CD4-positive, alpha-beta memory T cell (primary cell): ENCODE data around the gene CAMK2N2. TPM values are rescaled to one million over a fixed set of nuclear protein-coding genes. Genes with fewer than 3 reads are reported as not detected.

ENCODE experiments used
- CTCF ChIA-PET: fragments of 350-600 bp; sonication (Branson Sonifier 250); formaldehyde crosslinking; loops from one replicate; lab custom pipeline; 2021; ENCODE audit warnings: inconsistent platforms; ENCODE audit not compliant: partially characterized antibody; lab: Charles Lee
- POLR2A ChIA-PET: fragments of 350-600 bp; sonication (Branson Sonifier 250); formaldehyde crosslinking; loops from one replicate; lab custom pipeline; 2021; ENCODE audit not compliant: partially characterized antibody; lab: Charles Lee
- DNase-seq, 5 donors: peaks; one replicate each; pipeline versions ENCODE4 v3.0.0 to v3.0.0-alpha.2; 2020 to 2022; ENCODE audit warnings: mixed read lengths in 1 of 5
- H3K27ac ChIP-seq: one replicate; pipeline ENCODE4 v1.7.0; 2013; ENCODE audit warnings: low read depth, low read length
- H3K27me3 ChIP-seq: 2 replicates; pipeline ENCODE4 v1.7.0; 2013; ENCODE audit warnings: mild to moderate bottlenecking, low read length, moderate library complexity; ENCODE audit not compliant: insufficient read depth
- H3K36me3 ChIP-seq: 2 replicates; pipeline ENCODE4 v1.7.0; 2013; ENCODE audit warnings: mild to moderate bottlenecking, low read length, moderate library complexity; ENCODE audit not compliant: insufficient read depth
- H3K4me1 ChIP-seq: 2 replicates; pipeline ENCODE4 v1.7.0; 2013; ENCODE audit warnings: mild to moderate bottlenecking, low read length, moderate library complexity; ENCODE audit not compliant: insufficient read depth
- H3K4me3 ChIP-seq, 2 donors: one replicate each; pipeline ENCODE4 v1.7.0; 2013; ENCODE audit warnings: low read length in 2 of 2, mild to moderate bottlenecking in 1 of 2
- H3K9me3 ChIP-seq, 2 donors: one replicate each; pipeline ENCODE4 v1.7.0; 2013; ENCODE audit warnings: low read length in 2 of 2, control low read depth in 1 of 2; ENCODE audit not compliant: control insufficient read depth in 1 of 2
- H3K27ac Mint-ChIP-seq, 7 donors: one replicate each; pipeline ENCODE4 v1.8.0; 2020 to 2021; ENCODE audit warnings: mixed read lengths in 7 of 7, mild to moderate bottlenecking in 6 of 7, inconsistent platforms in 3 of 7, moderate library complexity in 3 of 7
- H3K27me3 Mint-ChIP-seq, 2 donors: one replicate each; pipeline ENCODE4 v1.8.0; 2020 to 2021; ENCODE audit warnings: mixed read lengths in 2 of 2
- H3K36me3 Mint-ChIP-seq, 2 donors: one replicate each; pipeline ENCODE4 v1.8.0; 2020 to 2021; ENCODE audit warnings: mixed read lengths in 2 of 2, inconsistent platforms in 1 of 2, mild to moderate bottlenecking in 1 of 2
- H3K4me1 Mint-ChIP-seq, 4 donors: one replicate each; pipeline ENCODE4 v1.8.0; 2020 to 2021; ENCODE audit warnings: mixed read lengths in 4 of 4, mild to moderate bottlenecking in 1 of 4
- H3K4me3 Mint-ChIP-seq, 8 donors: one replicate each; pipeline ENCODE4 v1.8.0; 2020 to 2021; ENCODE audit warnings: mixed read lengths in 8 of 8, mild to moderate bottlenecking in 7 of 8, moderate library complexity in 6 of 8, inconsistent platforms in 3 of 8
- H3K9me3 Mint-ChIP-seq, 8 donors: one replicate each; pipeline ENCODE4 v1.8.0; 2020 to 2021; ENCODE audit warnings: mixed read lengths in 8 of 8, mild to moderate bottlenecking in 5 of 8, inconsistent platforms in 3 of 8, moderate library complexity in 1 of 8
- intact Hi-C: fragments of 100-400 bp; cut with micrococcal nuclease; formaldehyde crosslinking; loops from one replicate; pipeline ENCODE4 v1.15.1; 2023
- polyA plus RNA-seq, 2 donors: library from polyadenylated mRNA; unstranded; fragments of 300-500 nt; fragmentation: Illumina TruSeq; gene quantifications; one replicate each; pipeline ENCODE4 v1.2.3, GENCODE V29; 2021
- total RNA-seq, 2 experiments: library from RNA; stranded (reverse); gene quantifications; one replicate each; pipeline ENCODE4 v1.2.3, GENCODE V29; 2021

The CAMK2N2 gene
- total RNA-seq = under 1 TPM in 1 of 2 experiments, not detected in 1; 0.25 TPM
- polyA plus RNA-seq = not detected

DNA sequence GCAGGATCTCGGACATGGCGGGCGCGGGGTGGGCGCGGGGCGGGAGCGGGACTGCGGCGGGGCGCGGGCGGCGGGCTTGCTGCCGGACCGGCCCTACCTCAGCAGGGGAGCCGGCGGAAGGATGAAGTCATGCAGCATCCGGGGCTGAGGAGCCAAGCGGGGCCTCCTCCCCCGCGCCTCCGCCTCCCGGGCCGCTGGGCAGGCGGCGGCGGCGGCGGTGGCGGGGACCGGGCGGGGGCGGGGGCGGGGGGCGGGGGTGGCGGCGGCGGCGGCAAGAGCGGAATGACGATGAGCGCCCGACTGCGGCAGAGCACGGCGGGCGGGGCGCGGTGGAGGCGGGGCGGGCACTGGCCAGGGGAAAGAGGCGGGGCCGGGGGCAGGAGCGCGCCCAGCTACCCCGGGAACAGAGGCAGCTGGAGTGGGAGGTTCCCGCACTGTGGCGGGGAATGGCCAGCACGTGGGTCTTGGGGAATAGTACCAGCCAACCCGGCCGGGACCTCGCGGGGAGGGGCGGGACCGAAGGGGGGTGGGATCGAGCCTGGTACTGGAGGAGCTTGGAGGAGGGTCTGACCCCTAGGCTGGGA lies at the start of gene CAMK2N2:
TSS of gene CAMK2N2 (minus strand) at position 284 of the 584 bp plus-strand sequence. CDS start at position 16, 268 bp downstream.
- intact Hi-C loops = loop anchor here (2.0 kb wide), 1 partner anchor 37 kb away; the partner anchor contains the start of gene PSMD2
- Histone ChIP-seq H3K4me3 (peak within 1 kb of the TSS; percentile 52 to 61), H3K27me3 (no peaks in the 10 kb centered on the region), H3K9me3 (no peaks in the 10 kb centered on the region), H3K4me1 (peaks cover 25% of the 10 kb centered on the region), H3K36me3 (no peaks in the 10 kb centered on the region), H3K27ac (no peak within 1 kb of the TSS)
- peak within 1 kb of the TSS; percentile 86 to 94 (median 90) for H3K4me3 Mint-ChIP-seq
- POLR2A ChIA-PET = interaction anchor here (1.4 to 3.6 kb wide), 2 partner anchors 11 to 13 kb away, joined by 4 to 16 read pairs; partner anchors contain the start of genes ALG3 and EEF1AKMT4
- H3K27me3 Mint-ChIP-seq = peaks cover 3 to 10% of the 10 kb centered on the region in 2 donors
- CTCF ChIA-PET = interaction anchor here (0.8 to 1.8 kb wide), 3 partner anchors 10 to 34 kb away, joined by 3 to 5 read pairs (median 3); partner anchors contain the start of gene EEF1AKMT4
- H3K9me3 Mint-ChIP-seq = peaks cover 0 to 2% (median 0%) of the 10 kb centered on the region in 8 donors
- peak; percentile 31 to 71 (median 36) for DNase-seq
- H3K27ac Mint-ChIP-seq = peak within 1 kb of the TSS; percentile 0 to 90 (median 68)
- peaks cover 3% of the 10 kb centered on the region in 2 donors for H3K36me3 Mint-ChIP-seq
- peaks cover 14 to 35% (median 18%) of the 10 kb centered on the region in 4 donors for H3K4me1 Mint-ChIP-seq

DNA sequence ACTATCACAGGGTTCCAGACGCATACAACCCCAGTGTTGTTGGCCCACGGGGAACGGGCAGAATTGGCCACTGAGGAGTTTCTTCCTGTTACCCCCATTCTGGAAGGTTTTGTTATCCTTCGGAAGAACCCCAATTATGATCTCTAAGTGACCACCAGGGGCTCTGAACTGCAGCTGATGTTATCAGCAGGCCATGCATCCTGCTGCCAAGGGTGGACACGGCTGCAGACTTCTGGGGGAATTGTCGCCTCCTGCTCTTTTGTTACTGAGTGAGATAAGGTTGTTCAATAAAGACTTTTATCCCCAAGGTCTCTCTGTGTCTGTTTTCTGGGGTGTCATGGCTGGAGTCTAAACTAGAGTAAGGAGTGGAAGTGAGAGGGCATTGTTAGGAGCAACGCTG lies 47.4 kb upstream of the CAMK2N2 start:
- intact Hi-C loops = no loop called here
- Mint-ChIP-seq H3K36me3 (peaks cover 46 to 52% of the 10 kb centered on the region in 2 donors), H3K27me3 (no peaks in the 10 kb centered on the region), H3K27ac (peak overlapping the region in 3 of 7 donors; percentile 2 to 12 (median 4)), H3K4me1 (peaks cover 0 to 6% (median 2%) of the 10 kb centered on the region in 4 donors), H3K4me3 (no peak overlapping the region), H3K9me3 (no peaks in the 10 kb centered on the region)
- no peaks in the 10 kb centered on the region for H3K27me3 ChIP-seq
- H3K4me3 ChIP-seq = no peak overlapping the region
- peaks cover 45% of the 10 kb centered on the region for H3K36me3 ChIP-seq
- POLR2A ChIA-PET = no interaction called here
- no peak for DNase-seq
- no peak overlapping the region for H3K27ac ChIP-seq
- CTCF ChIA-PET = no interaction called here
- no peaks in the 10 kb centered on the region for H3K9me3 ChIP-seq
- peaks cover 1% of the 10 kb centered on the region for H3K4me1 ChIP-seq

DNA sequence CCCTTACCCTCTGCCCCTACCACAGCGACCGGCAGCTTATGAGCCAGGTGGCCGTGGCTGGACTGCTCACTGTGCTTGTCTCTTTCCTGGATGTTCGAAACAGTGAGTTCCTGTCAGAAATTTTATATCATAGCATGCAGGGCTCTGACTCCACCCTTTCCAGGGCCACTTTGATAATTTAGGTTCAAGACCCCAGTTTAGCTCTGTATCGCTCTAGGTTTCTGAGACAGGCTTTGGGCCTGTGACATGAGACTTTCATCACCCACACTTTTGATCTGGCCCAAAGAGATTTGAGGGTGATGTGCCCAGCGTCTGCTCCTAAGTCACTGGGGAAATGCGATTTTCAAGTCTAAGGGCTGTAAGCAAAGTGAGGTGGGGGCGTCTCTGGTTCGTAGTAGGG lies 46.6 kb upstream of the CAMK2N2 start:
- Mint-ChIP-seq H3K4me3 (no peak overlapping the region), H3K27me3 (no peaks in the 10 kb centered on the region), H3K27ac (no peak overlapping the region), H3K4me1 (peaks cover 0 to 6% (median 2%) of the 10 kb centered on the region in 4 donors), H3K36me3 (peaks cover 52 to 61% of the 10 kb centered on the region in 2 donors), H3K9me3 (no peaks in the 10 kb centered on the region)
- no peak overlapping the region for H3K27ac ChIP-seq
- ChIA-PET POLR2A (no interaction called here), CTCF (no interaction called here)
- intact Hi-C loops = no loop called here
- H3K4me1 ChIP-seq = no peaks in the 10 kb centered on the region
- no peak for DNase-seq
- H3K36me3 ChIP-seq = peaks cover 53% of the 10 kb centered on the region
- no peak overlapping the region for H3K4me3 ChIP-seq
- no peaks in the 10 kb centered on the region for H3K9me3 ChIP-seq
- H3K27me3 ChIP-seq = no peaks in the 10 kb centered on the region

DNA sequence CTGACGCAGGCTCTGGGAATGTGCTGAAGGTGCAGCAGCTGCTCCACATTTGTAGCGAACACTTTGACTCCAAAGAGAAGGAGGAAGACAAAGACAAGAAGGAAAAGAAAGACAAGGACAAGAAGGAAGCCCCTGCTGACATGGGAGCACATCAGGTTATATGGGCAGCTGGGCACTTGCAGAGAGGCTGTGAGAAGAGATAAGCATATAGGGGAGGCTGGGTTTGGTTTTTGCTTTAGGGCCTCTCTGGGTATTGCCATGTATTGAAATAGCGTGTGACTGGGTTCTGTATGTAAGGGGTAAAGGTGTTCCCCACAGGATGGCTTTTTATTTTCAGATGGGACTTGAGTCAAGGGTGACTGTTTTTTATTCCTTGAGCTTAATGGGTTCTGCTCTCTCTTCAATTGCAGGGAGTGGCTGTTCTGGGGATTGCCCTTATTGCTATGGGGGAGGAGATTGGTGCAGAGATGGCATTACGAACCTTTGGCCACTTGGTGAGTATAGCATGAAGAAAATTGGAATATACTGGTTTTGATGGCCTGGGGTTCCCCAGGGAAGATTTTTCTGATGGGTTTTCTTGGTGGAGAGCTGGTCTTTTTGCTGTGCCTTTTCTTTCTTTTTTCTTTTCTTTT lies 45.1 kb upstream of the CAMK2N2 start:
- intact Hi-C loops = no loop called here
- no peak overlapping the region for H3K4me3 Mint-ChIP-seq
- Histone ChIP-seq H3K4me1 (no peaks in the 10 kb centered on the region), H3K27ac (no peak overlapping the region), H3K4me3 (no peak overlapping the region), H3K9me3 (no peaks in the 10 kb centered on the region), H3K36me3 (peaks cover 67% of the 10 kb centered on the region), H3K27me3 (no peaks in the 10 kb centered on the region)
- H3K36me3 Mint-ChIP-seq = peaks cover 65 to 75% of the 10 kb centered on the region in 2 donors
- DNase-seq = no peak
- peaks cover 0 to 11% (median 5%) of the 10 kb centered on the region in 4 donors for H3K4me1 Mint-ChIP-seq
- peak overlapping the region in 3 of 7 donors; percentile 7 to 57 (median 40) for H3K27ac Mint-ChIP-seq
- no peaks in the 10 kb centered on the region for H3K9me3 Mint-ChIP-seq
- POLR2A ChIA-PET = no interaction called here
- CTCF ChIA-PET = interaction anchor here (1.1 kb wide), 1 partner anchor 207 kb away, joined by 4 read pairs; no protein-coding TSS in a partner anchor
- H3K27me3 Mint-ChIP-seq = no peaks in the 10 kb centered on the region

DNA sequence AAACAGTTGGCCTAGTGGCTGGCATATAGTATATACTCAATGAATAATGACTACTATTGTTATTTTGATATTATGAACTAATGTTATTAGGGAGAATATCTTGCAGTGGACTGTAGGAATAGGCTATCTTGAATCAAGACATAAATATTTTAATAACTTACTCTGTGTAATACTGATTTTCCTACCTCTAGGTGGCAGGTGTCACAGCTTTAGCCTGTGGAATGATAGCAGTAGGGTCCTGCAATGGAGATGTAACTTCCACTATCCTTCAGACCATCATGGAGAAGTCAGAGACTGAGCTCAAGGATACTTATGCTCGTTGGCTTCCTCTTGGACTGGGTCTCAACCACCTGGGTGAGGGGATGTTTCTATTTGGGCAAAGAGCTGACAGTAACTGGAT lies 44.2 kb upstream of the CAMK2N2 start:
- Mint-ChIP-seq H3K36me3 (peaks cover 68 to 78% of the 10 kb centered on the region in 2 donors), H3K4me3 (no peak overlapping the region), H3K27me3 (no peaks in the 10 kb centered on the region), H3K27ac (peak overlapping the region in 3 of 7 donors; percentile 14 to 57 (median 29)), H3K4me1 (peaks cover 4 to 15% (median 6%) of the 10 kb centered on the region in 4 donors), H3K9me3 (no peaks in the 10 kb centered on the region)
- peaks cover 3% of the 10 kb centered on the region for H3K4me1 ChIP-seq
- ChIA-PET POLR2A (no interaction called here), CTCF (interaction anchor here (0.7 to 1.1 kb wide), 2 partner anchors 208 to 1638 kb away, joined by 3 to 4 read pairs; no protein-coding TSS in a partner anchor)
- DNase-seq = no peak
- H3K4me3 ChIP-seq = no peak overlapping the region
- H3K9me3 ChIP-seq = no peaks in the 10 kb centered on the region
- no peaks in the 10 kb centered on the region for H3K27me3 ChIP-seq
- intact Hi-C loops = no loop called here
- H3K27ac ChIP-seq = no peak overlapping the region
- peaks cover 73% of the 10 kb centered on the region for H3K36me3 ChIP-seq

DNA sequence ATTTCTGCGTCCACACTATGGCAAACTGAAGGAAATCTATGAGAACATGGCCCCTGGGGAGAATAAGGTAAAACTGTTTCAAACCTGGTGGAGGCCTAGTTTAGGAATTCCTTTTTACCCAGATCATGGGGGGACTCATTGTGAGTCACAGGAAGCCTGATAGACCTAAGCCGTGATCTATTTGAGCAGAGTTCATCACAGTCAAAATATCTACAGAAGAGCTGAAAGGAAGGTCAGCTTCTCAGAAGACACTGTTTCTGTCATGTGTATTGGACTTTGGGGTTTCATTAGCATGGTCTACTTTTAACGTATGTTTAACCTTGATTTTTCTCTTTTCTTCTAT lies 39.0 kb upstream of the CAMK2N2 start:
- no peaks in the 10 kb centered on the region for H3K27me3 Mint-ChIP-seq
- peak overlapping the region; percentile 88 to 96 (median 94) for H3K4me3 Mint-ChIP-seq
- Histone ChIP-seq H3K36me3 (peaks cover 48% of the 10 kb centered on the region), H3K27ac (no peak overlapping the region), H3K27me3 (no peaks in the 10 kb centered on the region), H3K4me1 (peaks cover 14% of the 10 kb centered on the region), H3K4me3 (peak overlapping the region in 1 of 2 donors; percentile 85), H3K9me3 (no peaks in the 10 kb centered on the region)
- peaks cover 0 to 1% (median 0%) of the 10 kb centered on the region in 8 donors for H3K9me3 Mint-ChIP-seq
- peaks cover 36 to 49% of the 10 kb centered on the region in 2 donors for H3K36me3 Mint-ChIP-seq
- ChIA-PET CTCF (interaction anchor here (1.4 kb wide), 1 partner anchor 50 kb away, joined by 3 read pairs; no protein-coding TSS in a partner anchor), POLR2A (interaction anchor here (1.8 to 2.0 kb wide), 2 partner anchors 15 to 126 kb away, joined by 8 to 13 read pairs; partner anchors contain the start of gene AP2M1)
- peak overlapping the region in 5 of 7 donors; percentile 36 to 90 (median 47) for H3K27ac Mint-ChIP-seq
- intact Hi-C loops = no loop called here
- no peak for DNase-seq
- H3K4me1 Mint-ChIP-seq = peaks cover 14 to 35% (median 22%) of the 10 kb centered on the region in 4 donors
